Thoracic aorta (tissue), 2 donors: ENCODE results near the gene SLC49A3. TPM values are rescaled to one million over a fixed set of nuclear protein-coding genes. Genes with fewer than 3 reads are reported as not detected.

Experiments
- ATAC-seq: fragments of 150-250 bp; one replicate; pipeline ENCODE4 v1.8.0; 2017; ENCODE audit warnings: low read depth; ENCODE audit not compliant: insufficient number of reproducible peaks, low FRiP score
- DNase-seq: peaks from one replicate; pipeline ENCODE4 v3.0.0-alpha.2; 2020; ENCODE audit warnings: low spot score
- H3K27ac ChIP-seq, 2 donors: fragments of 200-600 bp; sonication (generic); 1 replicate in 1 of 2; 2 replicates in 1 of 2; pipeline ENCODE4 v1.5.1; 2016; ENCODE audit warnings: mild to moderate bottlenecking in 2 of 2, moderate library complexity in 2 of 2
- H3K27me3 ChIP-seq: fragments of 200-600 bp; sonication (generic); replicated peaks from 2 replicates; pipeline ENCODE4 v1.6.0; 2016; ENCODE audit warnings: mild to moderate bottlenecking; ENCODE audit not compliant: insufficient read depth
- H3K36me3 ChIP-seq: fragments of 200-600 bp; sonication (generic); one replicate; pipeline ENCODE4 v1.5.1; 2016
- H3K4me1 ChIP-seq, 2 donors: fragments of 200-600 bp; sonication (generic); 1 replicate in 1 of 2; 2 replicates in 1 of 2; pipeline versions ENCODE4 v1.5.1 to v1.6.0; 2016; ENCODE audit warnings: low read depth in 2 of 2, mild to moderate bottlenecking in 1 of 2; ENCODE audit not compliant: control insufficient read depth in 1 of 2
- H3K4me3 ChIP-seq: fragments of 200-600 bp; sonication (generic); 2 replicates; pipeline ENCODE4 v1.5.1; 2016; ENCODE audit warnings: mild to moderate bottlenecking
- H3K9me3 ChIP-seq: fragments of 200-600 bp; sonication (generic); 2 replicates; pipeline ENCODE4 v1.5.1; 2016
- total RNA-seq, 2 donors: library from RNA; depleted of rRNA; stranded (reverse); fragments of >200 nt; gene quantifications; one replicate each; pipeline versions ENCODE4 v1.1.0 to v1.2.3, GENCODE V29; 2016
- TF ChIP-seq, protein P1 (sequence below): fragments of 200-600 bp; sonication (generic); IDR thresholded peaks from one replicate; pipeline ENCODE4 v1.5.1; 2019; ENCODE audit warnings: antibody characterized with exemption

SLC49A3 gene
- total RNA-seq, 2 donors from 2014 or later = 9.1 to 26.0 TPM

DNA sequence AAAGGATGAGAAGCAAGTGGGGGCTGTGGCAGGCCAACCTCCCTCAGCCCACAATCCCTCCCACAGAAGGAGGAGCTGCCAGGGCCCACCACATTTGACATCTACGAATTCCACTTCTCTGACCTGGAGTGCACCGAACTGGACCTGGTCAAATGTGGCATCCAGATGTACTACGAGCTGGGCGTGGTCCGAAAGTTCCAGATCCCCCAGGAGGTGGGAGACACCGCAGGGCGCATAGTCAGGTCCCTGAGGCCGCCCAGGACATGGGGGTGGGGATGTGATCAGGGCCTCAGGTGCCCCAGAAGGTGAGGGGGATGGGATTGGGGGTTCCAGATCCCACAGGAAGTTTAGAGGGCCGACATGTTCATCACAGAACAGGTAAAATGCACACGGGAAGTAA, 28.6 kb downstream of the SLC49A3 start:
- TF ChIP-seq, protein P1, sequence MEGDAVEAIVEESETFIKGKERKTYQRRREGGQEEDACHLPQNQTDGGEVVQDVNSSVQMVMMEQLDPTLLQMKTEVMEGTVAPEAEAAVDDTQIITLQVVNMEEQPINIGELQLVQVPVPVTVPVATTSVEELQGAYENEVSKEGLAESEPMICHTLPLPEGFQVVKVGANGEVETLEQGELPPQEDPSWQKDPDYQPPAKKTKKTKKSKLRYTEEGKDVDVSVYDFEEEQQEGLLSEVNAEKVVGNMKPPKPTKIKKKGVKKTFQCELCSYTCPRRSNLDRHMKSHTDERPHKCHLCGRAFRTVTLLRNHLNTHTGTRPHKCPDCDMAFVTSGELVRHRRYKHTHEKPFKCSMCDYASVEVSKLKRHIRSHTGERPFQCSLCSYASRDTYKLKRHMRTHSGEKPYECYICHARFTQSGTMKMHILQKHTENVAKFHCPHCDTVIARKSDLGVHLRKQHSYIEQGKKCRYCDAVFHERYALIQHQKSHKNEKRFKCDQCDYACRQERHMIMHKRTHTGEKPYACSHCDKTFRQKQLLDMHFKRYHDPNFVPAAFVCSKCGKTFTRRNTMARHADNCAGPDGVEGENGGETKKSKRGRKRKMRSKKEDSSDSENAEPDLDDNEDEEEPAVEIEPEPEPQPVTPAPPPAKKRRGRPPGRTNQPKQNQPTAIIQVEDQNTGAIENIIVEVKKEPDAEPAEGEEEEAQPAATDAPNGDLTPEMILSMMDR = no peak
- ATAC-seq (no peak), DNase-seq (no peak)
- no peaks in the 10 kb centered on the region for H3K36me3 ChIP-seq
- no peak overlapping the region for H3K27ac ChIP-seq
- no peaks in the 10 kb centered on the region for H3K4me1 ChIP-seq
- no peaks in the 10 kb centered on the region for H3K27me3 ChIP-seq
- H3K4me3 ChIP-seq = no peak overlapping the region
- no peaks in the 10 kb centered on the region for H3K9me3 ChIP-seq

DNA sequence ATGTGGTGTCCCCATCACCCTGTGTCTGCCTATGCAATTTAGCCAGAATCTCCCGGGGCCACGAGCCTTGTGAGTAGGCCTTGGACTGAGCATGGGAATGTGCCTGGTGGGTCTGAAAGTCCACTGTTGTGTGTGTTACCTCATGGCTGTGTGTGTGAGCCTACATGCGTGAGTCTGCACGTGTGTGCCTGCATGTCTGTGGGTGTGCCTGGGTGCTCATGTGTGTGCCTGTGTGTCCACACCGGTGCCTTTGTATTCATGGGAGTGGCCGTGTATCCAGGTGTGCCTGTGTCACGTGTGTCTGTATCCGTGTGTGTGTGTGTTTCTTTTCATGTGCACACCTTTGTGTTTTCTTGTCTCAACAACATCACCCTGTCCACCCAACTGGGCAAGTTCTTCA, 29.1 kb downstream of the SLC49A3 start:
- Histone ChIP-seq H3K27me3 (no peaks in the 10 kb centered on the region), H3K4me3 (no peak overlapping the region), H3K4me1 (no peaks in the 10 kb centered on the region), H3K9me3 (no peaks in the 10 kb centered on the region), H3K27ac (no peak overlapping the region), H3K36me3 (no peaks in the 10 kb centered on the region)
- TF ChIP-seq, protein P1 = no peak
- ATAC-seq (no peak), DNase-seq (no peak)

DNA sequence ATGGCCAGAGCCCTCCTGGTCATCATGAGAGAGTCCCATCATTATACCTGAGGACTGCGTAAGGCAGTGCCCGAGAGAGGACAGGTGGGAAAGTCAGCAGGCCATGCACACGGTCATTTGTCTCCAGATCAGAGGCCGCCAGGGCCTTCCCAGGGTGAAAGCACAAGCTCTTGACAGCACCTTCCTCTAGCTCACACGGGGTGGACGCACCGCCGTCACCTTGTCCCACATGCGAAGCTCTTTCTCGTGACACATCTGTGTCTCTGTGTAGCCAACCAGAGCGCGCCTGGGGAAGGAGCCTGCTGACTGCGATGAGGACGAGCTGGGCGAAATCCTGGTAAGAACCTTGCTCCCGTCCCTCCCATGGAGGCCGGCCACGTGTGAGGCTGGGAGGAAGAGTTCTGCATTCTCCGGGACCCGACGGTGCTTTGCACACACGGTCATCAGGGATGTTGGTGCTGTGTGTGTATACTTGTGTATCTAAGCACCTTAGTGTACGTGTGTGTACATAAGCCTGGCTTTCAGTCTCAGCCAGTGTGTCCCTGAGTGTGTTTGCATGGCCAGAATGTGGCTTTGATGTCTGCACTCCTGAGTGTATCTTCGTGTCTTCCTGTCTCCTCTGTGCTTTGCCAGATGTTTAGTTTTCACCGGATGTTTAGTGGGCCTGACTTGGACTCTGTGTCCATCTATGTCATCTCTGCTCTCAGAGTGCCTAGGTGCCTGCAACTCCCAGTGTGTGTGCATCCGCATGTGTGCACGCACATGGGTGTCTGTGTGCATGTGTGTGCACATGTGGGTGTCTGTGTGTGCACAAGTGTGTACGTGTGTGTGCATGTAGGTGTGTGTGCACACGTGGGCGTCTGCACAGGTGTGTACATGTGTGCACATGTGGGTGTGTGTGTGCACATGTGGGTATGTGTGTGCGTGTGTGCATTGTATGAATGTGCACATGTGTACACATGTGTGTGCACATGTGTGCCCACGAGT, 30.0 kb downstream of the SLC49A3 start:
- H3K27me3 ChIP-seq = no peaks in the 10 kb centered on the region
- ATAC-seq (no peak), DNase-seq (no peak)
- H3K9me3 ChIP-seq = no peaks in the 10 kb centered on the region
- no peak overlapping the region for H3K4me3 ChIP-seq
- no peaks in the 10 kb centered on the region for H3K36me3 ChIP-seq
- TF ChIP-seq, protein P1 = no peak
- no peaks in the 10 kb centered on the region for H3K4me1 ChIP-seq
- H3K27ac ChIP-seq = no peak overlapping the region

DNA sequence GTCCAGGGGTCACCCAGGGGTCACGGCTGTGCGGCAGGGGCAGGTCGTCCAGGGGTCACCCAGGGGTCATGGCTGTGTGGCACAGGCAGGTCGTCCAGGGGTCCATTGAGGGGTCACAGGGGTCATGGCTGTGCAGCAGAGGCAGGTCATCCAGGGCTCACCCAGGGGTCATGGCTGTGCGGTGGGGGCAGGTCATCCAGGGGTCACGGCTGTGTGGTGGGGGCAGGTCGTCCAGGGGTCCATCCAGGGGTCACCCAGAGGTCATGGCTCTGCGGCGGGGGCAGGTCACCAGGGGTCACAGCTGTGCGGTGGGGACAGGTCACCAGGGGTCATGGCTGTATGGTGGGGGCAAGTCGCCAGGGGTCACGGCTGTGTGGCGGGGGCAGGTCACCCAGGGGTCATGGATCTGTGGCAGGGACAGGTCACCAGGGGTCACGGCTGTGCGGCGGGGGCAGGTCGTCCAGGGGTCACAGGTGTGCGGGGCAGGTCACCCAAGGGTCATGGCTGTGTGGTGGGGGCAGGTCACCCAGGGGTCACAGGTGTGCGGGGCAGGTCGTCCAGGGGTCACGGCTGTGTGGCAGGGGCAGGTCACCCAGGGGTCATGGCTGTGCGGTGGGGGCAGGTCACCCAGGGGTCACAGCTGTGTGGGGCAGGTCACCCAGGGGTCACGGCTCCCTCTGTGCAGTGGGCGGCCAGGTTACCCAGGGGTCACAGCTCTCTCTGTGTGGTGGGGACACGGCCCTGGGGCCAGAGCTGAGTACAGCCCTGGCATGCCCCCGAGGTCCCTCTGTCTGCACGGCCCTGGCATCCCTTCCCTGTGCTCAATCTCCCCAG, 30.9 kb downstream of the SLC49A3 start:
- H3K27me3 ChIP-seq = no peaks in the 10 kb centered on the region
- no peak overlapping the region for H3K4me3 ChIP-seq
- H3K36me3 ChIP-seq = no peaks in the 10 kb centered on the region
- DNase-seq (no peak), ATAC-seq (no peak)
- no peaks in the 10 kb centered on the region for H3K9me3 ChIP-seq
- H3K4me1 ChIP-seq = no peaks in the 10 kb centered on the region
- H3K27ac ChIP-seq = no peak overlapping the region
- TF ChIP-seq, protein P1 = no peak

DNA sequence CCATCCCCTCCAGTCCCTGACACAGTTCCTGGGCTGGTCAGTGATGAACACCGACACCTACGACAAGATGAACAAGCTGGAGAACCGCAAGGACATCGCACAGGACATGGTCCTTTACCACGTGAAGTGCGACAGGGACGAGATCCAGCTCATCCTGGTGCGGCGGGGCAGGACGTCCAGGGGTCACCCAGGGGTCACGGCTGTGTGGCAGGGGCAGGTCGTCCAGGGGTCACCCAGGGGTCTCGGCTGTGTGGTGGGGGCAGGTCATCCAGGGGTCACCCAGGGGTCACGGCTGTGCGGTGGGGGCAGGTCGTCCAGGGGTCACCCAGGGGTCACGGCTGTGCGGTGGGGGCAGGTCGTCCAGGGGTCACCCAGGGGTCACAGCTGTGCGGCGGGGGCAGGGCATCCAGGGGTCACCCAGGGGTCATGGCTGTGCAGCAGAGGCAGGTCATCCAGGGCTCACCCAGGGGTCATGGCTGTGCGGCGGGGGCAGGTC, 31.6 kb downstream of the SLC49A3 start:
- H3K4me3 ChIP-seq = no peak overlapping the region
- ATAC-seq = no peak
- no peaks in the 10 kb centered on the region for H3K36me3 ChIP-seq
- no peak for DNase-seq
- no peak overlapping the region for H3K27ac ChIP-seq
- no peaks in the 10 kb centered on the region for H3K27me3 ChIP-seq
- TF ChIP-seq, protein P1 = no peak
- no peaks in the 10 kb centered on the region for H3K9me3 ChIP-seq
- no peaks in the 10 kb centered on the region for H3K4me1 ChIP-seq
